H1 (cell line): ENCODE measurements around the gene PDGFA. TPM values are rescaled to one million over a fixed set of nuclear protein-coding genes. Genes with fewer than 3 reads are reported as not detected.

Source experiments
- CTCF ChIA-PET: fragments of 300-600 bp; sonication (Branson Sonifier 250); formaldehyde crosslinking; loops from one replicate; lab custom pipeline; 2021; ENCODE audit not compliant: partially characterized antibody; lab: Charles Lee
- POLR2A ChIA-PET: fragments of 300-600 bp; sonication (Branson Sonifier 250); formaldehyde crosslinking; loops from one replicate; lab custom pipeline; 2021; ENCODE audit warnings: inconsistent platforms; ENCODE audit not compliant: partially characterized antibody; lab: Charles Lee
- DNase-seq, 2 experiments: peaks; one replicate each; pipeline versions ENCODE4 v3.0.0 to v3.0.0-alpha.2; 2010 to 2022; ENCODE audit warnings: low spot score in 2 of 2, low read depth in 1 of 2, mixed read lengths in 1 of 2
- FAIRE-seq: peaks from 2 replicates; lab custom pipeline; 2011; peaks lifted over from hg19 to GRCh38; lab: Jason Lieb, UNC
- H2AFZ ChIP-seq: 2 replicates; pipeline ENCODE4 v1.8.1; 2012; ENCODE audit warnings: low read length, inconsistent platforms
- H2AK5ac ChIP-seq: 2 replicates; pipeline ENCODE4 v1.6.1; 2013; ENCODE audit warnings: low read depth, low read length
- H2BK120ac ChIP-seq: replicated peaks from 2 replicates; pipeline ENCODE3; 2013; ENCODE audit warnings: low read depth, low read length, inconsistent platforms
- H2BK12ac ChIP-seq: 2 replicates; pipeline ENCODE4 v1.6.1; 2013; ENCODE audit warnings: low read depth, low read length
- H2BK15ac ChIP-seq: 2 replicates; pipeline ENCODE4 v1.6.1; 2013; ENCODE audit warnings: low read length
- H2BK20ac ChIP-seq: 2 replicates; pipeline ENCODE4 v1.6.1; 2013; ENCODE audit warnings: low read length
- H2BK5ac ChIP-seq: 2 replicates; pipeline ENCODE4 v1.6.1; 2013; ENCODE audit warnings: low read depth, low read length
- H3K14ac ChIP-seq: 2 replicates; pipeline ENCODE4 v1.6.1; 2013; ENCODE audit warnings: inconsistent platforms; ENCODE audit not compliant: insufficient read length
- H3K18ac ChIP-seq: 2 replicates; pipeline ENCODE4 v1.6.1; 2013; ENCODE audit warnings: low read length; ENCODE audit errors: extremely low read depth
- H3K23ac ChIP-seq: 2 replicates; pipeline ENCODE4 v1.6.1; 2013; ENCODE audit warnings: inconsistent platforms; ENCODE audit not compliant: insufficient read length
- H3K23me2 ChIP-seq: 2 replicates; pipeline ENCODE4 v1.6.1; 2013; ENCODE audit warnings: low read depth, low read length
- H3K27ac ChIP-seq: 2 replicates; pipeline ENCODE4 v1.6.1; 2011; ENCODE audit warnings: low read depth, low read length, inconsistent platforms
- H3K27me3 ChIP-seq, 4 experiments: replicated peaks in 1 of 4; 1 replicate in 1 of 4; 2 replicates in 3 of 4; pipeline versions ENCODE4 v1.6.1 to v1.8.1; 2011 to 2013; ENCODE audit warnings: low read length in 3 of 4, mild to moderate bottlenecking in 3 of 4, inconsistent platforms in 2 of 4, mixed read lengths in 2 of 4, moderate library complexity in 1 of 4; ENCODE audit not compliant: control insufficient read depth in 3 of 4, insufficient read depth in 3 of 4; ENCODE audit errors: extremely low read depth in 1 of 4
- H3K36me3 ChIP-seq, 4 experiments: 2 replicates each; pipeline versions ENCODE4 v1.6.1 to v1.8.1; 2011 to 2013; ENCODE audit warnings: mild to moderate bottlenecking in 4 of 4, low read length in 3 of 4, moderate library complexity in 2 of 4, control low read depth in 1 of 4, inconsistent platforms in 1 of 4; ENCODE audit not compliant: insufficient read depth in 4 of 4, control insufficient read depth in 2 of 4
- H3K4ac ChIP-seq: replicated peaks from 2 replicates; pipeline ENCODE3; 2013; ENCODE audit warnings: low read length, low read depth, mixed read lengths, inconsistent platforms; ENCODE audit not compliant: insufficient read length
- H3K4me1 ChIP-seq, 4 experiments: replicated peaks in 1 of 4; 1 replicate in 1 of 4; 2 replicates in 3 of 4; pipeline versions ENCODE4 v1.6.1 to v1.8.1; 2011 to 2013; ENCODE audit warnings: low read length in 3 of 4, inconsistent platforms in 2 of 4, mixed read lengths in 1 of 4; ENCODE audit not compliant: insufficient read depth in 4 of 4, control insufficient read depth in 3 of 4
- H3K4me2 ChIP-seq, 2 experiments: 2 replicates each; pipeline versions ENCODE4 v1.6.1 to v1.8.1; 2011 to 2013; ENCODE audit warnings: low read depth in 2 of 2, low read length in 2 of 2, control low read depth in 1 of 2, inconsistent platforms in 1 of 2, mild to moderate bottlenecking in 1 of 2; ENCODE audit not compliant: insufficient read depth in 1 of 2
- H3K4me3 ChIP-seq, 4 experiments: fragments of 200-600, 300-600 bp in 1 of 4; sonication (generic), shearing (Covaris generic), sonication (Bioruptor Twin) in 1 of 4; 2 replicates each; pipeline versions ENCODE4 v1.5.1 to v1.8.1; 2011 to 2016; ENCODE audit warnings: low read length in 4 of 4, low read depth in 3 of 4, control low read depth in 2 of 4, inconsistent platforms in 2 of 4, mild to moderate bottlenecking in 2 of 4, mixed read lengths in 1 of 4, moderate library complexity in 1 of 4; ENCODE audit not compliant: insufficient read depth in 2 of 4; ENCODE audit errors: extremely low read depth in 1 of 4
- H3K56ac ChIP-seq: replicated peaks from 2 replicates; pipeline ENCODE3; 2013; ENCODE audit warnings: low read depth, mild to moderate bottlenecking, mixed read lengths, low read length, inconsistent platforms; ENCODE audit not compliant: insufficient read length
- H3K79me1 ChIP-seq: 2 replicates; pipeline ENCODE4 v1.6.1; 2013; ENCODE audit warnings: low read depth, low read length, control low read depth
- H3K79me2 ChIP-seq, 2 experiments: 2 replicates each; pipeline versions ENCODE4 v1.6.1 to v1.8.1; 2012 to 2013; ENCODE audit warnings: low read length in 2 of 2, mild to moderate bottlenecking in 2 of 2, inconsistent platforms in 1 of 2; ENCODE audit not compliant: insufficient read depth in 2 of 2, control insufficient read depth in 1 of 2
- H3K9ac ChIP-seq, 4 experiments: replicated peaks in 1 of 4; 1 replicate in 1 of 4; 2 replicates in 3 of 4; pipeline versions ENCODE4 v1.6.1 to v1.8.1; 2011 to 2013; ENCODE audit warnings: low read depth in 3 of 4, low read length in 3 of 4, control low read depth in 2 of 4, mild to moderate bottlenecking in 2 of 4, moderate library complexity in 2 of 4, inconsistent platforms in 1 of 4; ENCODE audit errors: extremely low read depth in 1 of 4
- H3K9me3 ChIP-seq, 2 experiments: 2 replicates each; pipeline versions ENCODE4 v1.6.1 to v1.8.1; 2012 to 2013; ENCODE audit warnings: mild to moderate bottlenecking in 2 of 2, moderate library complexity in 2 of 2, control low read depth in 1 of 2, inconsistent platforms in 1 of 2, low read depth in 1 of 2, low read length in 1 of 2, mixed read lengths in 1 of 2; ENCODE audit not compliant: insufficient read depth in 2 of 2
- H4K20me1 ChIP-seq, 2 experiments: replicated peaks in 1 of 2; 2 replicates each; pipeline versions ENCODE3 to v1.8.1; 2011 to 2013; ENCODE audit warnings: inconsistent platforms in 2 of 2, low read length in 2 of 2, mild to moderate bottlenecking in 1 of 2; ENCODE audit not compliant: insufficient read depth in 2 of 2, control insufficient read depth in 1 of 2
- H4K5ac ChIP-seq: 2 replicates; pipeline ENCODE4 v1.6.1; 2013; ENCODE audit warnings: low read length, low read depth, mixed read lengths, inconsistent platforms; ENCODE audit not compliant: insufficient read length
- H4K8ac ChIP-seq: 2 replicates; pipeline ENCODE4 v1.8.0; 2013; ENCODE audit warnings: mild to moderate bottlenecking, moderate library complexity, low read length, inconsistent platforms; ENCODE audit not compliant: insufficient read depth; ENCODE audit errors: extremely low read depth
- H4K91ac ChIP-seq: replicated peaks from 2 replicates; pipeline ENCODE3; 2013; ENCODE audit warnings: low read length, mixed read lengths, inconsistent platforms; ENCODE audit not compliant: insufficient read length
- BCL11A ChIP-seq, 2 experiments: IDR thresholded peaks; one replicate each; pipeline ENCODE4 v1.6.1; 2011; ENCODE audit warnings: low read depth in 2 of 2, low read length in 2 of 2, mild to moderate bottlenecking in 2 of 2
- GTF2F1 ChIP-seq: IDR thresholded peaks from 2 replicates; pipeline ENCODE4 v1.6.1; 2012; ENCODE audit warnings: low read depth, low read length, improper control_type of control experiment, borderline replicate concordance
- NRF1 ChIP-seq: IDR thresholded peaks from 2 replicates; pipeline ENCODE4 v1.6.1; 2011; ENCODE audit warnings: mild to moderate bottlenecking, low read depth, low read length, improper control_type of control experiment
- POU5F1 ChIP-seq: IDR thresholded peaks from 2 replicates; pipeline ENCODE4 v1.6.1; 2011; ENCODE audit warnings: low read depth, mild to moderate bottlenecking, low read length, moderate library complexity
- TEAD4 ChIP-seq: IDR thresholded peaks from 2 replicates; pipeline ENCODE4 v1.6.1; 2012; ENCODE audit warnings: low read depth, low read length, inconsistent platforms, mixed read lengths
- WGBS, 2 experiments: shearing (Covaris generic) in 1 of 2; methylation state at CpG; one replicate each; pipeline versions ENCODE4 v1.1.6 to v1.1.7; 2013 to 2015; ENCODE audit warnings: low lambda C conversion rate in 2 of 2, mixed read lengths in 2 of 2, inconsistent platforms in 1 of 2, low coverage in 1 of 2, missing lambda C conversion rate in 1 of 2; ENCODE audit not compliant: insufficient replicate concordance in 2 of 2, insufficient coverage in 1 of 2, insufficient read length in 1 of 2; ENCODE audit errors: extremely low coverage in 1 of 2, missing lambda C conversion rate in 1 of 2; 5-methylcytosine and 5-hydroxymethylcytosine counted together
- polyA plus RNA-seq, 7 experiments: library from polyadenylated mRNA; depleted of rRNA in 3 of 7; stranded (reverse) in 5 of 7; unstranded in 2 of 7; fragments of >200 nt in 5 of 7; fragments of 200-250 nt in 2 of 7; gene quantifications; 1 replicate in 5 of 7; 2 replicates in 1 of 7; 4 replicates in 1 of 7; pipeline versions ENCODE4 v1.2.1 to v1.2.3, GENCODE V29; 2011 to 2013; ENCODE audit warnings: missing spikeins in 2 of 7, mixed read lengths in 2 of 7
- total RNA-seq: library from RNA; stranded (reverse); fragmentation: NEBNext Ultra II Directional; extraction: Animal tissue kit (Norgen Biotek cat#: 25700); gene quantifications from 2 replicates; pipeline ENCODE4 v1.2.1, GENCODE V29; 2021

The PDGFA gene
- total and polyA plus RNA-seq, 2 of the 8 experiments (the other 6 are each of a cell fraction or from before 2014, with no cell fraction given), result 21.1 to 43.0 TPM

- no peak overlapping the region for H3K27ac ChIP-seq
- no peaks in the 10 kb centered on the region for H4K20me1 ChIP-seq
- peak overlapping the region; percentile 76 for H3K4ac ChIP-seq
- H3K4me2 ChIP-seq, result no peak overlapping the region
- H4K91ac ChIP-seq, result peak overlapping the region; percentile 34
- H3K9me3 ChIP-seq, result no peaks in the 10 kb centered on the region
- no peak overlapping the region for H3K56ac ChIP-seq
- H2BK5ac ChIP-seq, result peak overlapping the region; percentile 66; the same call in 1 of the 2 replicates
- no peaks in the 10 kb centered on the region for H3K23me2 ChIP-seq
- H4K5ac ChIP-seq, result no peak overlapping the region
- 0 out of 2 replicates have a peak overlapping the region, but pooled peaks have one; percentile 68 for H2BK12ac ChIP-seq
- no peak overlapping the region for H3K14ac ChIP-seq
- FAIRE-seq, result no peak
- H2AK5ac ChIP-seq, result no peak overlapping the region
- H3K79me1 ChIP-seq, result no peaks in the 10 kb centered on the region
- ChIA-PET CTCF (interaction anchor here (0.6 to 2.0 kb wide), 6 partner anchors 11 to 158 kb away, joined by 3 to 7 read pairs (median 4); no protein-coding TSS in a partner anchor), POLR2A (interaction anchor here (0.6 to 2.3 kb wide), 5 partner anchors 9 to 282 kb away, joined by 3 to 7 read pairs (median 3); no protein-coding TSS in a partner anchor)
- H3K79me2 ChIP-seq, result no peaks in the 10 kb centered on the region
- no peaks in the 10 kb centered on the region for H3K36me3 ChIP-seq
- no peak overlapping the region for H2AFZ ChIP-seq
- peak overlapping the region; percentile 48 for H3K18ac ChIP-seq
- H3K27me3 ChIP-seq, result no peaks in the 10 kb centered on the region
- H3K23ac ChIP-seq, result no peak overlapping the region
- H3K4me1 ChIP-seq, result peaks cover 0 to 9% (median 7%) of the 10 kb centered on the region in 4 experiments; a peak in 5 of 7 replicates
- TF ChIP-seq GTF2F1 (no peak), TEAD4 (peak; percentile 57; the same call in 1 of the 2 replicates), NRF1 (no peak), POU5F1 (no peak), BCL11A (IDR thresholded peaks at IDR 0.05; ENCODE audit: low read depth in 2 of 2, low read length in 2 of 2) (no peak)
- peak in 1 of 2 experiments; percentile 52 for DNase-seq
- H2BK20ac ChIP-seq, result peak overlapping the region; percentile 86; the same call in 1 of the 2 replicates
- H3K9ac ChIP-seq, result no peak overlapping the region
- no peak overlapping the region for H2BK120ac ChIP-seq
- H3K4me3 ChIP-seq, result no peak overlapping the region
- H2BK15ac ChIP-seq, result peak overlapping the region; percentile 46; the same call in 1 of the 2 replicates
- H4K8ac ChIP-seq, result no peak overlapping the region
- 65% methylated on average over 24 of the region's 26 CpGs; no CpG with 5 or more reads in 1 of the 2 experiments for WGBS, 2 experiments
Observed at GRCh38 chr7:460374-461116, 59.1 kb downstream of the PDGFA start.
